Measurements from ENCODE around the gene AQP2.

Gene AQP2

DNA sequence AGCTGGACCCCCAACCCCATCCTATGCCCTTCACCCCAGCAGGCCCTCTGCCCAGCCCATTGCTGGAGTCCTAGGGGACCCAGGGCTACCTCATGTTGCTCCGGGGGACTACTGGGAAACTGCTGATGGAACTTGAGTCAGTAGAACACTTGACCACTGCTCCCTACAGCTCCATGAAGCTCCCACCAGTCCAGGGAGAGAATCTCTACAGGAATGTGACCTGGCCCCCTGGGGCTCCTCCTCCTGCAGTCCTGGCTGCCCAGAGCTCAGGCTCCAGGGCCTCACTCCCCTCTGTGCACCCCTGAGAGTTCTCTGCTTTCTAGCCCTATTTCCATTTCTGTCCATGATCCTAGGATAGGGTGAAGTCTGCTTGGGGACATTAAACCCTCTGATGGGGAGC lies 10.8 kb upstream of the AQP2 start:
- FAIRE-seq = no peak
- DNase-seq (ENCODE audit: low spot score) = no peak

DNA sequence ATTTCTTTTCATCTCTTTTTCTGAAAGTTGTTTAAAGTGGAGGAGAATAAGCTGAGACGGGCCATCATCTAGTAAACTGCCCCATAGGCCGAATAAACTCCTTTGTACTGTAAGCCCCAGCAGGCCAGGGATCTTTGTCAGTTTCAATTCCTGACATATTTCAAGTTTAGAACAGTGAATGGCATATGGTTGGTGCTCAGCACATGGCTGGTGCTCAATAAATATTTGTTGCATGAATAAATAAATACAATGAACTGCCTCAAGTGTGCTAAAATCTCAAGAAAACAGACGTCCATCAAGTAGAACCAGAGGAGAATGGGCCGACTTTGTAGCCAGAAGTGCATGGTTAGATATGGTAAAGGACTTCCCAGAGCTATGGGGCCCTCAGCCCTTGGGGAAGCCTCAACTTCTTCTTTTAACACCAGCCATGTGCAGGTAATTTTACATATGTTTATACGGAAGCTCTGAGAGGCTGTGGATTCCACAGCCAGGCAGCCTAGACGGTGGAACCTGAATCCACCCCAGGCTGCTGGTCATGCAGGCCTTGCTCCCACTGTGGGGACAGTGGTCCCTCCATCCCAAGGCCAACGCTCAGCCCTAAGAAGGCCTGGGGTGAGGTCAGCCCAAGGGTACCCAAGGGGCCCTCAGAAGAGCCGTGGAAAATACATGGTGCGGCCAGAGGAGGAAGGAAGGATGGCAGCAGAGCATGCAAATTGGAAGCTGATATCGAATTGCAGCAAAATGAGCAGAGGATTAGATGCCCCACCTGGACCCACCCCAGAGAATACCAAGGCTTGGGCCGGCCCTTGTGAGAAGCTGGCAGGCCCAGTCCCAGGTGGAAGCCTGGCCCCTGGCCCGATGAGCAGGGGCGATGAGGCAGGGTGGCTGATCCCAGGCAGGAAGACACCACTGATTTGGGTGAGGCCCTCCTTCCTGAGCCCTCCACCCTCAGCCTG lies 8.7 kb upstream of the AQP2 start:
- FAIRE-seq (no peak), DNase-seq (ENCODE audit: low spot score) (no peak)

DNA sequence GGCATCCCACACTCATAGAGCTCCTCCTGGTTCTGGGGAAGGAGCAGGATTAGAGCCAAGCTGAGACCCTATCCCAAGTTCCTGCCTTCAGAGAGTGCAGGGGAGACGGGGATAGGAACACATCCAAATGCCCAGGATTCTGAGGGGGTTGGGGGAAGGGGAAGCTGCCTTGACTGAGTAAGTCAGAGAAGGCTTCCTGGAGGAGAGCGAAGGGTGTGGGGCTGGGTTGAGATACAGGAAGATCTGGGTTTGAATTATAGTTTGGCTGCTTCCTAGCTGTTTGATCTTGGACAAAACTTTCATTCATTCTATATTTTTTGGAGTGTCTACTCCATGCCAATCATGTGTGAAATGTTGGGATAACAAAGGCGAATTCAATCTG lies 8.0 kb upstream of the AQP2 start:
- no peak for FAIRE-seq
- no peak for DNase-seq (ENCODE audit: low spot score)

DNA sequence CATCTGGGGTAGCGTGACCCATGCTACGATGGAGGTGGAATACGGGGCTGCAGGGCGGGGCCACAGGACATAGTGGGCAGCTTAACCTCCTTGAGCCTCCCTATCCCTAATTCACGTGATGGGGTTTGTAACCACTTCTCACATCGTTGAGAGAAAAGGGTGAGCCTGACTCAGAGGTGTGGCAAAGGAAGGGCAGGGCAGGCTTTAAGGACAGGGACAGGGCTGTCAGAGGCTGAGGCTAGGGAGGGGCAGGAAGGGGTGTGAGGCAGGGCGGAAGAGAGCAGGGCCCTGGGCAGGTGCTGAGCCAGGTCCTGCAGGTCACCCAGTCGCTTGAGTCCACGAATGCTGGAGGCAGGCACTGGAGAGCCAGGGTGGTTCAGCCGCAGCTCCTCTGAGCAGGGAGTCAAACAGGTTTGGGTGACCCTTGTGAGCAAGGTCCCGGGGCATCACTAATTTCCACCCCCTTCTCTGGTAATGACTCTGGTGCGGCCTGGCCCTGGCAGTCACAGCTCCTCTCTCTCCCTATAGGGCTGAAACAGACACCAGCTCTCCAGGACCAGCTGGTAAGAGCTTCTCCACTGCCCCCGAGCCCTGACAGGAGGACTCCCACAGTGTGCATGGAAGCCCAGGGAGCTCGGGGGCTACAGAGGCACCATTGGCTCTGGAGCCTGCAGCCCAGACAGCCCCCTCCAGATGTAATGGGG lies 7.5 kb upstream of the AQP2 start:
- no peak for DNase-seq (ENCODE audit: low spot score)
- FAIRE-seq = no peak

DNA sequence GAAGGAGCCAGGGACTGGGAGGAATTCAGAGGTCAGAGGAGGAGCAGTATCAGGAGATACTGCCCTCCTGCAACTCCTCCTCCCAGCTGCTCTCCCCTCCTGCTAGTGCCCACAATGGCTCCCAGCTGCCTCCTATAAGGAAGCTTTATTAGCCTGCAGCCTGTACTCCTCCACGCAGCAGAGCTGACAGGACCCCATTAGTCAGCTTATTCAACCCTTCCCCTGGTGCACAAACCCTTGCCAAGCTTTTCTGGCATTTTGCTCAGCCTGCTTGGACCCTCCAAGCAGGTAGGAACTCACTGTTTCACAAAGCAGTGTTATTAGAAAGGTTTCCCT lies 6.9 kb upstream of the AQP2 start:
- FAIRE-seq (no peak), DNase-seq (ENCODE audit: low spot score) (no peak)

DNA sequence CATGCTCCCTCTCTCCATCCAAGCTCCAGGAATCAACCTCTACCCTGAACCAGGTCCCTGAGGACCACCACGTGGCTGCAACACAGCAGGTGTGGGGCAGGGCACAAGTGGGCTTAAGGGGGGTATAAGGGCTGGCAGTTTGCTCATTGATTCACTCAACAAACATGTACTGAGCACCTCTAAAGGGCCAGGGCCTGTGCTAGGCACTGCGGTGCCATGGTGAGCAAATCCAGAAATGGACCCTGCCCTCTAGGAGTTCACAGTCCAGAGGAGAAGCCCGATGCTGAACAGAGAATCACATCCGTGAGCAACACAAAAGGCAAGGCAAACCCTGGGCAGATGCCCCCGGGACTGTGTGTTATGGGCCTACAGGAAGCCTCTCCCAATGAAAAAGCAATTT lies 6.5 kb upstream of the AQP2 start:
- FAIRE-seq = no peak

DNA sequence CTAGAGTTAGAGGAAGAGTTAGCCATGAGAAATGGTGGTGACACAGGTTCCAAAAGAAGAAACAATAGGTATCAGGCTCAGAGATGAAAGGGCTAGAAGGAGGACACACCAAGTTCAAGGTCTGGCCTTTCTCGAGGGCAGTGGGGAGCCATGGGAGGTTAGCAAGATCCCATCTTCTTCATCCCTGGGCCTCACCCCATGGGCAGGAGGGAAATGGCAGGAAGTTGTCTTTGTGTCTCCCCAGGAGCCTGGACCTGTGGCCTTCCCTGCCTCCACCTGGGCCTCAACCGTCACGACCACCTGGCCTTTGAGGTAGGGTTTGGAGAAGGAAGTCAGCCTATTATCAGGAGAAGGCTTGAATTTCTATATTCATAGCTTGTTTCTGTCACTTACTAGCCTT lies 5.8 kb upstream of the AQP2 start:
- no peak for FAIRE-seq

More for the DNA sequence above, 6.5 kb upstream of the AQP2 start:
- DNase-seq (ENCODE audit: low spot score) = no peak

DNA sequence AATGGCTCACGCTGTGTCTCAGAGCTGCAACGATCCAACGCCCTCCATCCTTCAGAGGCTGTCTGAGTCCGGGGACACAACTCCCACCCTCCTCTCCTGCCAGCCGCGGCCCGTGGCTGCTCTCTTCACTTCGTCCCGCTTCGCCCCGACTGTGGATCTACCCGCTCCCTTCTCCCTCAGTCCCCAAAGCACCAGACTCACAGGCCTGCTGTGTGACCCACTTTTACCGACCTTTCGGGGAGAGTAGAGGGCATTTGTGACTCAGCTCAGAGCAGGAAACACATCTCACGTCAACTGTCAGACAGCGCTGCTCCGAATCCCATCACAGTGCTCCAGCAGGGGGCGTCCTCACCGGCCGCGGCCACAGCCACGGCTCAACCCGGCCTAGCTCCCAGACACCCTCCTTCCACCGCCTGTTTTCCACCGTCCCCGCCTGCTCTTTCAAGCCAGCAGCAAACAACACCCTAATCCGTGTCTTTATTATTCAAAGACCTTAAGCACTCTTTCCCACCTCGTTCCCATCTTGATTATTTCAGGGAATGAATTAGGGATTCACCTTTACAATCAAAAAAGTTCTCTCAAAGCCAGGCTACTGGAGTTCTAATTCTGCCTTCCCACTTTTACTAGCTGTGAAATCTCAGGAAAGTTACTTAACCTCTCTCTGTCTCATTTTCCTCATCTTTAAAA lies 5.0 kb upstream of the AQP2 start:
- DNase-seq (ENCODE audit: low spot score) = peak; percentile 53
- FAIRE-seq = no peak

More for the DNA sequence above, 5.8 kb upstream of the AQP2 start:
- DNase-seq (ENCODE audit: low spot score) = no peak

DNA sequence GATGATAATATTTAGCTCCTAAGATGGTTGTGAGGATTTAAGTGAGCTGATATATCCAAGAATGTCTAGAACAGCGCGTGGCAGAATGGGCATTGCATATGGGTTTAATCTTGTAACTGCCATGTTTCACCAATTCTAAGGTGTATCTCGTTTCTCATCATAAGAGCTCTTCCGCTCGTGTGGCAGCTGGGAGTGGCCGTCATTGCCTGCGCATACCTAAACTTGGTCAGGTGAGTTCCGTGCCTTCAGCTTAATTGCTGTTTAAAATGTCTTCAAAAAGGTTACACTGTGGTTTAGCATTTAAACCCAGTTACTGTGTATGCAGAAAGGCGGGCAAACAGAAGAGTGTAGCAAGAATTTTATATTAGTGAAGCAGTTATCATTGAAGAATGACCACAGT lies 4.5 kb upstream of the AQP2 start:
- DNase-seq (ENCODE audit: low spot score) (no peak), FAIRE-seq (no peak)

DNA sequence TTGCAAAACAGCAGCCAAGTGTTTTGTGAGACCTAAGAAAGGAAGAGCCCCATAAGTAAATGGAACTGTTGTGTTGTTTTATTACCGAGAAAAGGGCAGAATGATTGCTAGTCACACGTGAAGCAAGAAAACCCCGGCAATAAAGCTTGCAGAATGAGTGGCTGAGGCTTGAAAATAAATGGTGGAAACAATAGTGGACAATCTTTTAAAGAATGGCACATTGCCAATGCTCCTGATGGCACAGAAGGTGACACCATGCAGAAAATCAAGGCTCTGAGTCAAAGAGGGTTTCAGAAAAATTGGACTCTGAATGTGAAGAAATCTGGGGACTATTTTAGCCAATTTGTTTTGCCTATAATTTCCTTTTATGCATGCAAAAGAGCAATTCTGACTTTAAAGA lies 4.0 kb upstream of the AQP2 start:
- no peak for DNase-seq (ENCODE audit: low spot score)
- FAIRE-seq = no peak

DNA sequence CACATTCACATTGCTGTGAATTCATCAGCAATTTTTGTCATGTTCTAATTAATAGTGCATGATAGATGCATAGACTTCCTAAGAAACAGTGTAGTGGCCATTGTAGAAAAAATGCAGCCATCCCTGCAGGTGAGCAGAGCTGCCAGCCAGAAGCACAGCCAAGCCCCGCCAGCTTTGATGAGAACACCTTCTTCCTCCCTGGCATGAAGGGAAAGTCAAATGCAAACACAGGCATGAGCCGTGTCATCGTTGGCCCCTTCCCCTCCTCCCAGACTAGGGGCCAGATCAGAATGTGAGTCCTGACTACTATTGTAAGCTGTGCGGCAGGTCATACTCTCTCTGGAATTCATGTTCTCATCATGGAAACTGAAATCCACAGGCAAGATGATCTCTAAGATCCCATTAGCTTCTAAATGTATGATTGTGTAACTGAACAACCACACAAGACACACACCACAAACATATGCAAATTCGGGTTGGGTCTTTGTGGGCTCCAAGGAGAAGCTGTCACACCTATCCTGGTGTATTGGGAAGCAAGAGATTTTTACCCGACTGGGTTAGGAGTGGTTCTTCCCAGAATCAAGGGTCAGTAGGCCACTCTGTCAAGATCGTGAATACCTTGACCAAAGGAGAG lies 2.8 kb upstream of the AQP2 start:
- no peak for FAIRE-seq
- no peak for DNase-seq (ENCODE audit: low spot score)

DNA sequence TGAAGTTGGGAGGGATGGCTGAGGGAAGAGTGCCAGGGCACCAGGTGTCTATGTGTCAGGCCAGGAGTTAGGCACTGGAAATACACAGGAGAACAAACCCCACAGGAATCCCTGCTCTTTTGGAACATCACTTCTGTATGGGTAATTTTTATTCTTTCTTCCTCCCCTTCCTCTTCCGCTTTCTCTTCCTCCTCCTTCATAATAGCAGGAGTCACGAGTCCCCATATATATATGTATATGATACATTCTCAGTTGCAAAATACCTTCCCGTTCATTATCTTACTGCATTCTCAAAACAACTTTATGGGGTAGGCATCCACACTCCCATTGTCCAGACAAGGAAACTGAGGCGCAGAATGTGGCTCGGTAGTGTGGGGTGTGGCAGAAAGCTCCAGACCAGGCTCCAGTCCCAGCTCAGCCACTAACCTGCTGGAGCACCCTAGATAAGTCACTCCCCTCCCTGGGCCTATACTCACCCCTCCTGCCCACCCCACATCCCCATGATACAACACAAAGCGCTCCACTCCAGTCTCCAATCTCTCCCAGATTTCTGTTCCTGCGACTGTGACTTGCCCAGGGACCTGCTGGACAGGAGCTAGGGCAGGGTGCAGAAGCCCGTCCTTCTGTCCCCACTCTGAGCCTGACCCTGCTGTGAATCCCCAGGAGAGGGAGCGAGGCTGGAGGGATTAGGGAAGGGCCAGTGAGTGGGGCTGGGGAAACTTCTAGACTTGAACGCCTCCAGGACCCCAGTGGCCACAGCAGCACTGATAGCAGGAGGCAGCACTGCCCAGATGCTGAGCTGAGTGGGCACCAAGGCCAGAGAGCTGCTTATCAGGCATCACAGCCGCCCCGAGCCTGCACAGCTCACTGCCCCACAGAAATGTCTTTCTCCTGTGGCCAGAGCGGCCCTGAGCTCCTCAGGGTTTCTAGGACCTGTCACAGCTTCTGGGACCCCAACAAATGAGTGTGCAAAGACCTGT lies 1.4 kb upstream of the AQP2 start:
- FAIRE-seq (no peak), DNase-seq (ENCODE audit: low spot score) (no peak)

DNA sequence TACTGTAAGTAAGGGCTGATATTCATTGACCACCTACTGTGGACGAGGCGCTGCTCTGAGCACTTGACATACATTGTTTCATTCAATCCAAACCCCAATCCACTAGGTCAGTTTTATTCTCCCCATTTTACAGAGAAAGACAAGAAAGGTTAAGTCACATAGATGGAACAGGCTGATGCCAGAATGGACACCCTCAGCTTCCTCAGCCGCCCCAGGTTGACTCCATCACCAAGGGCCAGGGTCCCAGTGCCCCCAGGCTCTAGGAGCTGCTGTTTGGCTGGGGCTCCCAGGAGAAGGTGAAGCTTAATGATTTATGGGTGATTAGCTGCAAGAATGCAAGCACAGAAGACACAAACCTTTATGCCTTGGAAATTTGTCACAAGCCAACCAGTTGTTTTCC lies 671 bp upstream of the AQP2 start:
- FAIRE-seq = no peak
- no peak for DNase-seq (ENCODE audit: low spot score)

DNA sequence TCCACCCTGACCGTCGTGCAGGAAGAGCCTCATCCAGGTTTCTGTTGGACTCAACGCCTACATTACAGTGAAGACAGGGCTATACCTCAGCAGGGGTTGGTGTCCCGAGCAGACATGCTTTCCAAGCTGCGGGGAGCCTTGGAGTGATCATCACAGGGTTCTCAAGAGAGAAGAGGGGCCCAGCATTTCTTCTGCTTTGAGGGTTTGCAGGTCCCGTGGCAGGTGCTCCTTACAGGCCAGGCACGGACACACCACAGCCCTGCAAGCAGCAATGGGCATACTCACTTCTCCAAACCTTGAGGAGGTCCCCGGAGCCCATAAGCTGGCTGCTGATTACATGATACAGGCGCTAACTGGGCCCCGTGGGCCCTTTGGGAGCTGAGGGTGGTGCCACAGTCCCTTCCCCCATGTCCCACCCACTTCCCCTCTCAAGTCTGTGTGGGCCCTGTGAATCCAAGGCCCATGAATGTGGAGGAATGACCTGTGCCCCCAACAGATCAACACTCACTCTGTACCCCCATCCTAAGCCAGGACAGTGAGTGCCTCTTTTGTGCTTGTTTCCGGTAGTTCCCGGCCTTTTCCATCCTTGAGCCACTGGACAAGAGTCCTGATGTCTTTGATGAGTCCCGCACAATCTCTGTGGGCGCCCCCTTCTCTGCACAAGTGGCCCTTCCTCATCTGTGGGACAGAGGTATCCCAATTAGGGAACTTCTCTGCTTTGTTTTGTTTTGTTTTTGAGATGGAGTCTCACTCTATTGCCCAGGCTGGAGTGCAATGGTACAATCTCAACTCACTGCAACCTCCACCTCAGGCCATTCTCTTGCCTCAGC lies 1.1 kb downstream of the AQP2 start:
- DNase-seq (ENCODE audit: low spot score) (no peak), FAIRE-seq (no peak)

DNA sequence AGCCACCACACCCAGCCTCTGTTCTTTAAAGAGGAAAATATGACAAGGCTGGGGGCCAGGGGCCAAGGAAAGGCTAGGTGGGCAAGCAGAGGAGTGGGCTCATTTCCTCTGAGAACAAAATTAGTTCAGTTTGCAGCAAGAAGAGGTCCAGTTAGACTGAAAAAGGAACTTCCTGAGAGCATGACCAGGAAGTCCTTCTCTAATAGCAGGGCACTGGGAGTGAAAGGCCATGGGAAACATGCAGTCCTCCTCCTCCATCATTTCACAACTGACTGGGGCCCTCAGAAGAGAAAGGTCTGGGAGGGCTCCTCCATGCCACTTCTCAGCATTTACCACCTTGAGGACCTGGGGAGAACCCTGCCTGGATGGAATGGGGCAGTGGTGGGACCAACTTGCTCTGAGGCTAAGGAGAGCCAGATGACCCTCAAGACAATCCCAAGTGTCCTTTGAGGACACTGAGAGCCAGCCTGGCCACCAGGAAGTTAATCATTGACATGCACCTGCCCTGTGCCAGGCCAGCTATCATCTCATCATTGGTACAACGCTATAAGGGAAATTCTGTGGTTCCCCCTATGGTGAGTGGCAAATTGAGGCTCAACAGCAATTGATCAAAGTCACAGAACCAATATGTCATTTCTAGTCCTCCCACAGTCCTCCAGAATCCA lies 2.0 kb downstream of the AQP2 start:
- DNase-seq (ENCODE audit: low spot score) = no peak
- FAIRE-seq = no peak

DNA sequence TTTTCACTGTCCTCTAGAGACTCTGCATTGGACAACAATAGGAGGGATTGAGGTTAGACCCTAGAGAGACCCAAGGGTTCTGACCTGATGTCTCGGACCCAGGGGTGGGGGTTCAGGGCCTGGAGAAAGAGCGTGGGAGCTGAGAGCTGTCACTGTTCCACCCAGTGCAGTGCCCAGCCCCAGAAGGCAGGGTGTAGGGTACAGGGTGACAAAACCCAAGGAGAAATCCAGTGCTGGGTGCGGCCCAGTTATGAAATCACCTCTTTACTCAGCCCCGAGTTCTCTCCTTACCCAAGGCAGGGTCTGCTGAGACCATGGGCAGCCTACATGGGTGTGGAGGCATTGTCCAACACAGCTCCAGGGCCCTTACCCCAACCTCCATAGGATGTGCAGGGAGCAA lies 2.6 kb downstream of the AQP2 start:
- DNase-seq (ENCODE audit: low spot score) (no peak), FAIRE-seq (no peak)

DNA sequence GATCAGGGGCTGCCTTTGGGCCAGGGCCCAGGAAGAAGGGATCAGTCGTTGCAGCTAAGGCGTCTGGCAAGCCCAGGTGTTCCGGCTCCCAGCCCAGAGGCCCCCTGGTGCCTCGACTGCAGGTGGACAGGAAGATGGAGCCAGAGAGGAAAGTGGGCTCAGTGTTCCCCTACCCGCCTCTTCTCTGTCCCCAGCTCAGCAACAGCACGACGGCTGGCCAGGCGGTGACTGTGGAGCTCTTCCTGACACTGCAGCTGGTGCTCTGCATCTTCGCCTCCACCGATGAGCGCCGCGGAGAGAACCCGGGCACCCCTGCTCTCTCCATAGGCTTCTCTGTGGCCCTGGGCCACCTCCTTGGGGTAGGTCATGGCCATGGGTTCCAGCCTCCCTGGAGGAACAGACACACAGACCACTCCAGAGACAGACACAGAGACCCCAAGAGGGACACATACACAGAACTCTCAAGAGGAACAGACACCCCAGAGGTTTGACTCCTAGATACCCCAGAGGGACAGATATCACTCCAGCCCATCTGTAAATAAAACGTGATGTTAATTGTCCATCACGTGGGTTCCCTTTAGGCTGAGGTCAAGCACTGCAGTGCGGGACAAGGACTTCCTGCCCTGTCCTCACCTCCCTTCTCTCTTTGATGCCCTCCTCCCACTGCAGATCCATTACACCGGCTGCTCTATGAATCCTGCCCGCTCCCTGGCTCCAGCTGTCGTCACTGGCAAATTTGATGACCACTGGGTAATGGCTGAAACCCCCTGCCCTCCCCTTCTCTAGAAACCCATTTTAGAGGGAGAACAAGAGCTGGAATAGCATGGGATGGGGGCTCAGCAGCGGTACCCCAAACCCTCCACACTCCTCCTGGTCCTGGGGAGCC lies 3.7 kb downstream of the AQP2 start:
- no peak for DNase-seq (ENCODE audit: low spot score)
- FAIRE-seq = no peak
